NCI-H2196 treated with DMSO at 0.1 percent for 48 hours (cell line): ENCODE data around the gene NEK1.
A peak's percentile ranks its signal among the peaks of the same experiment; 100 is the strongest.

Experiments
- DNase-seq: peaks from one replicate; lab custom pipeline; 2025; ENCODE audit not compliant: unreplicated experiment; lab: John Stamatoyannopoulos, UW

Gene NEK1

GRCh38 chr4:169611991-169612870 is at the start of gene NEK1:
Gene NEK1 (minus strand): TSS chr4:169612583. CDS start chr4:169602630, 9,953 bp downstream.
- DNase-seq = peak; percentile 48

- DNase-seq = no peak
Measured at GRCh38 chr4:169661761-169662160, 49.4 kb upstream of the NEK1 start.

- DNase-seq = no peak
Measured at GRCh38 chr4:169660929-169661328, 48.5 kb upstream of the NEK1 start.

GRCh38 chr4:169659716-169660670 is 47.6 kb upstream of the NEK1 start:
- peak; percentile 76 for DNase-seq

- DNase-seq = no peak
Measured at GRCh38 chr4:169658975-169659715, 46.8 kb upstream of the NEK1 start.

- DNase-seq = no peak
Measured at GRCh38 chr4:169658196-169658595, 45.8 kb upstream of the NEK1 start.

- DNase-seq = no peak
Measured at GRCh38 chr4:169657470-169658107, 45.2 kb upstream of the NEK1 start.

GRCh38 chr4:169655401-169655800 is 43.0 kb upstream of the NEK1 start:
- no peak for DNase-seq

GRCh38 chr4:169652535-169652934 is 40.2 kb upstream of the NEK1 start:
- DNase-seq = no peak

- no peak for DNase-seq
Measured at GRCh38 chr4:169650227-169650936, 38.0 kb upstream of the NEK1 start.

GRCh38 chr4:169649545-169650226 is 37.3 kb upstream of the NEK1 start:
- no peak for DNase-seq

GRCh38 chr4:169645627-169646026 is 33.2 kb upstream of the NEK1 start:
- no peak for DNase-seq

GRCh38 chr4:169644802-169645201 is 32.4 kb upstream of the NEK1 start:
- DNase-seq = no peak

- DNase-seq = no peak
Measured at GRCh38 chr4:169640261-169640870, 28.0 kb upstream of the NEK1 start.

GRCh38 chr4:169634975-169635374 is 22.6 kb upstream of the NEK1 start:
- no peak for DNase-seq

- no peak for DNase-seq
Measured at GRCh38 chr4:169632896-169633295, 20.5 kb upstream of the NEK1 start.

GRCh38 chr4:169630069-169630468 is 17.7 kb upstream of the NEK1 start:
- DNase-seq = no peak

- no peak for DNase-seq
Measured at GRCh38 chr4:169628579-169628978, 16.2 kb upstream of the NEK1 start.

GRCh38 chr4:169627307-169627706 is 14.9 kb upstream of the NEK1 start:
- DNase-seq = no peak
